IPS-20b (cell line): ENCODE measurements around the gene SVEP1.

Source experiments
- H3K27ac ChIP-seq: one replicate; pipeline ENCODE4 v1.5.1; 2013; ENCODE audit warnings: low read length
- H3K27me3 ChIP-seq: 2 replicates; pipeline ENCODE4 v1.6.1; 2013; ENCODE audit warnings: mild to moderate bottlenecking, low read length, inconsistent platforms; ENCODE audit not compliant: insufficient read depth
- H3K36me3 ChIP-seq: 2 replicates; pipeline ENCODE4 v1.6.1; 2013; ENCODE audit warnings: low read depth, mild to moderate bottlenecking, inconsistent platforms, low read length, moderate library complexity; ENCODE audit not compliant: insufficient read depth
- H3K4me1 ChIP-seq: 2 replicates; pipeline ENCODE4 v1.6.1; 2013; ENCODE audit warnings: mild to moderate bottlenecking, control low read depth, inconsistent platforms, low read length, moderate library complexity; ENCODE audit not compliant: insufficient read depth
- H3K4me3 ChIP-seq: 2 replicates; pipeline ENCODE4 v1.5.1; 2013; ENCODE audit warnings: mild to moderate bottlenecking, low read length, inconsistent platforms
- H3K9ac ChIP-seq: 2 replicates; pipeline ENCODE4 v1.6.1; 2013; ENCODE audit warnings: low read depth, mild to moderate bottlenecking, inconsistent platforms, low read length, moderate library complexity
- H3K9me3 ChIP-seq: 2 replicates; pipeline ENCODE4 v1.6.1; 2013; ENCODE audit warnings: mild to moderate bottlenecking, low read depth, low read length, inconsistent platforms; ENCODE audit not compliant: insufficient read depth

The SVEP1 gene

DNA sequence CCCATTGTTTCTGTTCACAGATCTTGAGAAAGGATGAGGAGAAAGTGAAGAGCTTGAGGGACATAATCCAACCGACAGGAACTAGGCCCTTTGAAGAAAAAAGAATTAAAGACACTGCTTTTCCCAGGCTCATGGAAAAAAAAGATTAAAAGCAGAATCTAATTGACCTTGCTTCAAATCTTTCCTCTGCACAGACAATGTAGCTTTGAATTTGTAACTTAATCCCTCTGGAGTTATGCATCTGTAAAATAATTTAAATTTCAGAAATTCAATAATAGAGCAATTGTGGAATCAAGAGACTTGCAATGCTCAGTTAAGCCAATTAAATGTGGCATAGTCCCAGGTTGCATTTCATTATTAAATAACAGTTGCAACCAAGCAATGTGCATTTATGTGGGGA, 64.6 kb downstream of the SVEP1 start:
- Histone ChIP-seq H3K9ac (no peak overlapping the region), H3K4me1 (no peaks in the 10 kb centered on the region), H3K27me3 (no peaks in the 10 kb centered on the region), H3K27ac (no peak overlapping the region), H3K9me3 (no peaks in the 10 kb centered on the region), H3K36me3 (no peaks in the 10 kb centered on the region), H3K4me3 (no peak overlapping the region)

DNA sequence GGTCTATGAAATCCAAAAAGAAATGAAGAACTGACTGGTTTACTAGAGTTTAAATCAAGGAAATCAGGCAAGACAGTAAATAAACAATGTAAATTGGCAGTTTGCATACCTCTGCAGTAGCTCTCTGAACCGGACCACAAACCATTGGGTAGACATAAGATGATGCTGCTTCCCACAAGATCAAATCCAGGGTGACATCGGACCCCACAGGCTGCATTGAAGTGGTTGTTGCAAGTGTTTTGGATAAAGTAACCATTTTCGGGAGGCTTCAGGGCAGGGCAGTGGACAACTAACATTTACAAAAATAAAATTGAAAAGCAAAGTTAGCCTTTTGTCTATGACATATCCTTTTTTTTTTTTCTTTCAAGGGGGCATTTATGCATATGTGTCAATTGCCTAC, 66.7 kb downstream of the SVEP1 start:
- Histone ChIP-seq H3K36me3 (no peaks in the 10 kb centered on the region), H3K4me1 (no peaks in the 10 kb centered on the region), H3K9me3 (no peaks in the 10 kb centered on the region), H3K27ac (no peak overlapping the region), H3K9ac (no peak overlapping the region), H3K27me3 (no peaks in the 10 kb centered on the region), H3K4me3 (no peak overlapping the region)

DNA sequence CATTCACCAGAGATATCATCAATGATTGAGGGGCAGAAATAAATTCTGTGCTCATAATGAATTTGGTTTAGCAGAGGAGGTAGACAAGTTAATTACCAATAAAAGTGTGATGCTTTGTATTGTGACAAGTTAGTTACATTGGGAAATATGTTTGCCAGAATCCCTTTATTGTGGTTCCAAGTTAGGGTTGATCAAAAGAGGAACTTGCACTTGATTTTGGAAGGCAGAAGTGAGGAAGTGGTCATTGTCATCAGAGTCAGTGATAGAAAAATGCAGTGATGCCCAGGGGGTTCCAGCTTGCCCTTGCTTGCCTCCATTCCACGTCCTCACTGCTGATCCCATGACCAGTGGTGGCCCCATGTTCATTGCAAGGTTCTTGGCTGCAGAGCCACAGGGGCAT, 69.7 kb downstream of the SVEP1 start:
- Histone ChIP-seq H3K4me3 (no peak overlapping the region), H3K9ac (no peak overlapping the region), H3K4me1 (no peaks in the 10 kb centered on the region), H3K27ac (no peak overlapping the region), H3K36me3 (no peaks in the 10 kb centered on the region), H3K27me3 (no peaks in the 10 kb centered on the region), H3K9me3 (no peaks in the 10 kb centered on the region)

DNA sequence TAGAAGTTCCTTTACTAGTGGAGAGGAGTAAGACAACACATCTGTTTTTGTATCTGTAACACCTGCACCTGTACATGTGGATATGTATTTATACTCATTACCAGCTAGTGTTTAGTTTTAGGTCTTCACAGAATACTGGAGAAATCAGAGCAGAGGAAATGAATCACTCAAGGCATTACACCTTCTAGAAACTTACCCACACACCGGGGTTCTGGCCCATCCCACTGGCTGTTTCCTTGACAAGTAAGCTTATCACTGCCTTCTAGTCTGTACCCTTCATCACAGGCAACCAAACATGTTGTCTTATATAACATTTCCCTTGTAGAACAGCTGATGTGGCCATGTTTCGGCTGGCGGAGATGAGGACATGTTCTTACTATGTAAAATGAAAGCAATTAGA, 76.7 kb downstream of the SVEP1 start:
- H3K36me3 ChIP-seq: no peaks in the 10 kb centered on the region
- H3K4me3 ChIP-seq: no peak overlapping the region
- no peak overlapping the region for H3K9ac ChIP-seq
- H3K27ac ChIP-seq: no peak overlapping the region
- no peaks in the 10 kb centered on the region for H3K27me3 ChIP-seq
- H3K9me3 ChIP-seq: no peaks in the 10 kb centered on the region
- H3K4me1 ChIP-seq: no peaks in the 10 kb centered on the region

DNA sequence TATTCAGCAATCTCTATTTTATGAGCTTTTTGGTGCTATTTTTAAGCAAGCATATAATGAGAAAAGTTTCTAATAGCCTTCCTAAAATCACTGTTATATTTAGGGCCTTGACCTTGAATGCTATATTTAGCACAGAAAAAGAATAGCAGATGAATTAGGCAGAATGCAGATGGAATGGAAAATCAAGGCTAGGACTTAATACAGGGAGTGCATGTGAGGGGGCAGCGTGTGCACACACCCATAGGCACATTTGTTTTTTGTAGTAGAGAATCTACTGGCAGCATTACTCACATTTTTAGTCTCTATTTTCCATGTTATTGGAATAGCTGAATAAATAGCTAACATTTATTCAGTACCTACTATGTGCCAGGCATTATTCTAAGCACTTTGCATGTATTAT, 79.9 kb downstream of the SVEP1 start:
- no peaks in the 10 kb centered on the region for H3K9me3 ChIP-seq
- H3K36me3 ChIP-seq: no peaks in the 10 kb centered on the region
- no peaks in the 10 kb centered on the region for H3K4me1 ChIP-seq
- no peak overlapping the region for H3K27ac ChIP-seq
- no peak overlapping the region for H3K4me3 ChIP-seq
- H3K27me3 ChIP-seq: no peaks in the 10 kb centered on the region
- no peak overlapping the region for H3K9ac ChIP-seq

DNA sequence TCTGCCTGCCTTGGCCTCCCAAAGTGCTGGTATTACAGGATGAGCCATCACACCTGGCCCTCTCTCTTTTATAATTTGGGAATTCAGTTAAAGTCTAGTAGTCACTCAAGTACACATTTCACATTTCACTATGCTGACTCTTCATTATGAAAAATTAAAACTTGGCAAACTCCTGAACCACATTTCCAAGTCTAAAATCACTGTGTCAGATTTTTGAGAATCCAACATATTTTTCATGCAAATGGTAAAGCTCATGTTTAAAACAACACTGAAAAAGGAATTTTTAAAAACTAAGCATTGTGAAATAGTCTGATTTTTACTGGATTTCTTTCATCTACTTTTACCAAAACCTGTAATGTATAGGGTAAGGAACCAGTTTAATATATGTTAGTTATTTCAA, 92.3 kb downstream of the SVEP1 start:
- no peak overlapping the region for H3K4me3 ChIP-seq
- H3K4me1 ChIP-seq: no peaks in the 10 kb centered on the region
- no peak overlapping the region for H3K27ac ChIP-seq
- H3K9me3 ChIP-seq: no peaks in the 10 kb centered on the region
- no peak overlapping the region for H3K9ac ChIP-seq
- no peaks in the 10 kb centered on the region for H3K27me3 ChIP-seq
- H3K36me3 ChIP-seq: no peaks in the 10 kb centered on the region

DNA sequence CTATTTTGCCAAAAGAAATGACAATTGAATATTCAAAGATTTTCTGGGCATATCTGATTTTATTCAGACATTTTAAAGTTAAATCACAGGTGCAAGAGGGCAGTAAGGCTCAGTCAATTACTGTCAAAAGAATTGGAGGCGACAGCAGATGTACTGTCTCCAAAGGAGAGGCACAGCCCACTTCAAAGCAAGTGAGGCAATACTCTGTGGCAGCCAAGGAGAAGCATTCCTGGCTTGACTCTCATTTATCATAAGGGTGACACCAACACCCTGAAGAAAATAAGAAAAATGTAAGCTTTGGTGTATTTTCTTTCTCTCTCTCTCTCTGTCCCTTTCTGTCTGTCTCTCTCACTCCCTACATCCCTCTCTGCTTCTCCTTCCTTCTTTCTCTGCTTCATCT, 93.3 kb downstream of the SVEP1 start:
- Histone ChIP-seq H3K27me3 (no peaks in the 10 kb centered on the region), H3K9me3 (no peaks in the 10 kb centered on the region)

DNA sequence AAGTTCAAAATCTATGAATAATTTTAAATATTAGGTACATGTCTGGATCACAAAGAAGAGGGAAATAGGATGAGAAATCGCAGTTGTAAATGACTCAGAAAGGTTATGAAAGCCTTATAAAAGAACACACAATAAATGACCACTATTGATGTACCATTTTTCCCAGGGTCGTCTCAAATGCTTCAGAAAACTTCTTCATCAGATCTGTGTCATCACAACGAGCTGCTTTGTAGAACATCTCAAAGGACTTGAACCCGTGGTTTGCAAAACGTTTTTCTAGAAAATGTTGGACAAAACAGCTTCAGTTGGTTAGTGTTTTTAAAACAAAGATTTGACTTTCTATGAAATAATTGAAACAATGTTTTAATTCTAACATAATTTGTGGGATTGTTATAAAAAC, 100.1 kb downstream of the SVEP1 start:
- no peaks in the 10 kb centered on the region for H3K4me1 ChIP-seq
- no peaks in the 10 kb centered on the region for H3K36me3 ChIP-seq
- H3K9me3 ChIP-seq: no peaks in the 10 kb centered on the region
- H3K4me3 ChIP-seq: no peak overlapping the region
- H3K27ac ChIP-seq: no peak overlapping the region
- H3K27me3 ChIP-seq: no peaks in the 10 kb centered on the region
- no peak overlapping the region for H3K9ac ChIP-seq

More for the DNA sequence above, 93.3 kb downstream of the SVEP1 start:
- Histone ChIP-seq H3K4me3 (no peak overlapping the region), H3K9ac (no peak overlapping the region), H3K36me3 (no peaks in the 10 kb centered on the region), H3K4me1 (no peaks in the 10 kb centered on the region), H3K27ac (no peak overlapping the region)

DNA sequence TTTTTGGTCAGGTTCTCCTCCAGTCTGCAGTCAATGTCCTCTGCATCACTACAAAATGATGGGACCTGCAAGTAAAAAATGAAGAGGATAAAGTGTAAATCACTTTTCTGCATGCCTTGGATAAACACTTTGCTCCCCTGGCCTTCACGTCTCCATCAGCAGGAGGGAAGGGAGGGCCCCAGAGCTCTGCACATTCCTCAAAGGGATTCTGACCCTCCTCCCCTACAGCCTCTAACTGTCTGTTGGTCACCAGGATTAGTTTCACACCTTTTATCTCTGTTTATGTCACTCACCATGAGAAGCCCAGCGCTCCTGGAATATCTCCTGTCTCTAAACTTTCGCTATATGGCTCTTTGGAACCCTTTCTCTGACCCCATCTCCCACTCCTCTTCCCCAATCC, 103.3 kb downstream of the SVEP1 start:
- no peaks in the 10 kb centered on the region for H3K36me3 ChIP-seq
- H3K9ac ChIP-seq: no peak overlapping the region
- no peak overlapping the region for H3K27ac ChIP-seq
- no peaks in the 10 kb centered on the region for H3K4me1 ChIP-seq
- H3K9me3 ChIP-seq: no peaks in the 10 kb centered on the region
- no peaks in the 10 kb centered on the region for H3K27me3 ChIP-seq
- H3K4me3 ChIP-seq: no peak overlapping the region

DNA sequence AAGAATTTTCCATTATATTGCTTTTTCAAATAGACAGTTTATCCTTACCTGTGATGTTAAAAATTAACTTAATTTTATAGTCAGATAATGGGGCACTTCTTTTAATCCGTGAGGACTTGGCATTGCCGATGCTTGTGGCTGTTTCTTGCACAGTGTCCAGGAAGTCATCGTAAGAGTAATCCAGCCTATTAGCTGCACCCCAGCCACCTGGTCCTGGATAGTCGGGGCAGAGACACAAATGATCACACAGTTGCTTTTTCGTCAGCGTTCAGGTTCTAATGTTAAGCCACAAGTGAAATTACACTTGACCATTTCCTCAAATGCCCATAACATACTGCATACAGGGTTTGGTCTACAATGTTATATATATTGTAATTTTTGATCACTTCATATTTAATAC, 107.4 kb downstream of the SVEP1 start:
- Histone ChIP-seq H3K9ac (no peak overlapping the region), H3K4me1 (no peaks in the 10 kb centered on the region), H3K27ac (no peak overlapping the region), H3K36me3 (no peaks in the 10 kb centered on the region), H3K27me3 (no peaks in the 10 kb centered on the region), H3K9me3 (no peaks in the 10 kb centered on the region), H3K4me3 (no peak overlapping the region)

DNA sequence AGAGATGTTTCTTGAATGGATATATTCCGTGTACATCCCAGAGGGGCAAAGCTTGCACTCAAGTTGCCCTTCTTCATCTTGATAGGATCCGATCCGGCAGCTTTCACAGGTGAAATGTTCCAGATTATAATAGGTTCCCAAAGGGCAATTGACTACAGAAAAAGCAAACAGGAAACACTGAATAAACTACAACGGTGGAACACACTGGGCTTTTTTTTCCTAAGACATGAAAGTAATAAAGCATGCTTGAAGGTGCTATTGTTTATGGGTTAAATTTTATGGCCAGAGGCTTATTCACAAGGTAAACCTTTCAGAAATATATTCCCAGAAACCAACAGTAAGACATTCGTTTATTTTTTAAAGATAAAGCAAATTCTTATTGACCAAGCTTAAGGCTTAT, 110.6 kb downstream of the SVEP1 start:
- Histone ChIP-seq H3K27ac (no peak overlapping the region), H3K27me3 (no peaks in the 10 kb centered on the region), H3K4me3 (no peak overlapping the region), H3K36me3 (no peaks in the 10 kb centered on the region), H3K9me3 (no peaks in the 10 kb centered on the region), H3K9ac (no peak overlapping the region), H3K4me1 (no peaks in the 10 kb centered on the region)

DNA sequence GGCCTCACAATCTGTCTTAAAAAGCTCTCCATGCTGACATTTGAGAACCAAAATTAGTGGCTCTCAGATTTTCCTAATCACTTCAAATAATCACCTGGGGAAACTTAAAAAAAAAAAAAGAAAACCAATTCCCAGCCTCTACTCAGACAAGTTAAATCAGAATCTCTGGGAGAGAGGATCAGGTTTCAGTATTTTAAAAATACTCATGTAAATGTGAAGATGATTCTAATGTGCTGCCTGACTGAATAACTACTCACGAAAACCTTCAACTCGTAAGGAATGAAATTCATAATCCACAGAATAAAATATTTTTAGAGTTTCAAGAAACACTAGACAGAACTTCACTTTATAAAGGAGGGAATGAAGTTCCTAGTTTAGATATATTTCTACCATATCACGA, 114.4 kb downstream of the SVEP1 start:
- Histone ChIP-seq H3K36me3 (no peaks in the 10 kb centered on the region), H3K27me3 (no peaks in the 10 kb centered on the region), H3K27ac (no peak overlapping the region), H3K9me3 (no peaks in the 10 kb centered on the region), H3K4me3 (no peak overlapping the region), H3K9ac (no peak overlapping the region), H3K4me1 (no peaks in the 10 kb centered on the region)

DNA sequence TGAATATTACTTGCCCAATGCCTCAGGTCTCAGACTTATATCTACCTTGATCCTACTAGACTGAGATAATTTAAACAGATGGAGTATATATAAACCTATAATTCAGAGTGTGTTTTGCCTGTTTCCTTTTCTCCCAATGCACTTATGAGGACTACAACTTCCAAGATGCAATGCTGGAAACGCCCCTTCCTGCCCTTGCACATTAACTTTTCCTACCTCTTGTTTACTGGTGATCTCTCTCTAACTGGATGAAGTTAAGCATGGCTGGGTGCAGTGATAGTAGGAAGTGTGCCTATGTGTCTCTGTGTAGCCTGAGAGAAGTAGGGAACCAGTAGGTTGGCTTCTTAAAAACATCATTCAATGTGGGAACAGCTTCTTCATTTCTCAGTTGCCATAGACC, 115.2 kb downstream of the SVEP1 start:
- no peaks in the 10 kb centered on the region for H3K36me3 ChIP-seq
- no peaks in the 10 kb centered on the region for H3K9me3 ChIP-seq
- H3K4me1 ChIP-seq: no peaks in the 10 kb centered on the region
- no peak overlapping the region for H3K4me3 ChIP-seq
- H3K27ac ChIP-seq: no peak overlapping the region
- no peaks in the 10 kb centered on the region for H3K27me3 ChIP-seq
- H3K9ac ChIP-seq: no peak overlapping the region
